Activated CD4-positive, alpha-beta T cell treated with anti-CD3 and anti-CD28 coated beads for 1 hour (primary cell): ENCODE results near the gene NCOA1.
"Not testable (repeated sequence)": the region's sequence is repeated elsewhere in the genome, so short reads cannot be mapped to it uniquely, and the experiment has no call there.

Experiments
- DNase-seq: peaks from one replicate; pipeline ENCODE4 v3.0.0-alpha.2; 2020

NCOA1 gene

DNA sequence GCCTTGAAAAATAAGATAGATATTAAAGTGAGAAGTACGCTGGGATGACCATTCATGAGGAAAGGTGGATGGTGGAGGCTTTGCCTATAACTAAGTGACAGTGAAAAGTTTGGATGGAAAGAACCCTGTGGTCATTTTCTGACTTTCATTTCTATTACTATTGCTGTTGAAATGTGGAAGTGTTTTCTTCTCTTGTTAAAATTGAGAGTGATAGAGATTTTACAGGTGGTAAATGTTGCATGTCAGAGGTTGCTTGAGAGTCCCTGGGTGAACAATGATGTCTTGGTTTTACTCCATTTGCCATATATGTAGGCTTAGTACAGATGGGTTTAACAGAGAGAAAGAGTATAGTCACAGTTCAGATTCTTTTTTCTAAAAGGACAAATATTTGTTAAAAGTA is 18.4 kb downstream of the NCOA1 start:
- DNase-seq = no peak

DNA sequence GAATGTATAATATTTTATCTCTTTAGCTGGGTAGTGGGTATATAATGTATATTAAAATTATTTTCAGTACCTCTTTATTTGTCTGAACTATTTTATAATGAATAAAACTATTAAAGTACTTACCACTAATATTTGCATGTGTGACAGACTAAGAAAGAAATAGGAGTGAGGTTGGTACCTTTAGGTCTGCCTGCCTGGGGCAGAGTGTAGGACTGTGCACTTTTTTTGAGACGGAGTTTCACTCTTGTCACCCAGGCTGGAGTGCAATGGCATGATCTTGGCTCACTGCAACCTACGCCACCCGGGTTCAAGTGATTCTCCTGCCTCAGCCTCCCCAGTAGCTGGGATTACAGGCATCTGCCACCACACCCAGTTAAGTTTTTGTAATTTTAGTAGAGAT is 18.8 kb downstream of the NCOA1 start:
- DNase-seq = no peak

DNA sequence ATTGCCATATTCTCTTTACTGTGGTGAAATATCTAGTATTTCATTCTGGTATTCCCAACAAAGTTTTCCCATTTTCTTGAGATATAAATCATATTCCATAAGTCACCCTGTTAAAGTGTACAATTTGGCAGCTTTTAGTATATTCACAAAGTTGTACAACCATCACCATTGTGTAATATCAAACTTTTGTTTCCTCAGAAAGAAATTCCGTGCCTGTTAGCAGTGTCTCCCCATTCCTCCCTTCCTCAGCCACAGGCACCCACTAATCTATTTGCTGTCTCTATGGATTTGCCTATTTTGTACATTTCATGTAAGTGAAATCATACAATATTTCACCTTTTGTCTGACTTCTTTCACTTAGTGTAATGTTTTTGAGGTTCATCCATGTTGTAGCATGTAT is 19.7 kb downstream of the NCOA1 start:
- DNase-seq = no peak

GRCh38 chr2:24511198-24511597 is 20.1 kb downstream of the NCOA1 start:
- DNase-seq = no peak

DNA sequence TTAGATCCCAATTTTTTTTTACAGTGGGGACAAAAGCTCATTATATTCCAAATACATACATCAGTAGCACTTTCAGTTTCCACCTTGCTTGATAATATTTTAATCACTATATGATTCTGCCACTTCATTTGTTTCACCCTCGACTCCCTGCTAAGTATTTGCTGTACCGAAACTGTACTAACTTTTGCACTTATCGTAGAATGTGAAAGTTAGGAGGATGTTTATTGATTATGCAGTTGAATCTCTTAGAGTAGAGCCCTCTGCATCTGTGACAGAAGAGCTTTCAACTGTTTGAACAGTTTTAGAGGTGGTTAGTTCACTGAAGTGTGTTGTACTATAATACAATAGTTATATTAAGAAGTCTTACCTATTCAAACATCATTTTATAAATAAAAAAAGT is 20.8 kb downstream of the NCOA1 start:
- DNase-seq = no peak

DNA sequence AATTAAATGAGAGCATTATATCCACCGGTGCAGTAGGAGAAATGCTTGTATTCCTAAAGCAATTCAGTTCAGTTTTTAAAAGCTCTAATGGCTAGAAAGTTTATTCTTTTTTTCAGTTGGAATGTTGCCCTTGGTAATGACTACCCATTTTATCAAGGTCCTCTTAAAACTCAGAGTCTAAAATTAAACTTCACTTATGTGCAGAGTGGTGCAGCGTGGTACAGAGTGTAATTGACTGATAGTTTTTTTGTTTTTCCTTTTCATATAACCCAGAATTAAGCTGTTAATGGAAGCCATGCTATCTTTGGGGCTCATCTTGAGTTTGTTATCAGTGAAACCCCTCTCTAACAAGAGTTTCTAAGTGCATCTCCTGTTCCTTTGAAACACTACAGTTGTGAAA is 21.4 kb downstream of the NCOA1 start:
- DNase-seq = no peak

DNA sequence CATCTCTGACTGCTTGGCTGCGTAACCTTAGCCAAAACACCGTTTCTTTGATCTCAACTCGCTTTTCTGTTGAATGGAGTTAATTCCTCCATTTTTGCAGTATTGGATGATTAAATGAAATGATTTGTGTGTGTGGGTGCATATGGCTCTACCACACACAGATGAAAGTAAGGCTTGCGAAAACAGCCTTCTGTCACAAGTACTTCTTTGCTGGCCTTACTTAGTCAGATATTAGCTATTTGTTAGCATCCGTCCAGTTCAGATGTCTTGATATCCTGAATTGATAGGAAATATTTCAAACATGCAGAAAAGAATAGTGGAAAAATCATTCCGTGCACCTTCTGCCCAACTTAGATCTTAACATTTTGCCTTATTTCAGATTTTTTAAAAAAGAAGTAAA is 21.8 kb downstream of the NCOA1 start:
- DNase-seq = no peak

DNA sequence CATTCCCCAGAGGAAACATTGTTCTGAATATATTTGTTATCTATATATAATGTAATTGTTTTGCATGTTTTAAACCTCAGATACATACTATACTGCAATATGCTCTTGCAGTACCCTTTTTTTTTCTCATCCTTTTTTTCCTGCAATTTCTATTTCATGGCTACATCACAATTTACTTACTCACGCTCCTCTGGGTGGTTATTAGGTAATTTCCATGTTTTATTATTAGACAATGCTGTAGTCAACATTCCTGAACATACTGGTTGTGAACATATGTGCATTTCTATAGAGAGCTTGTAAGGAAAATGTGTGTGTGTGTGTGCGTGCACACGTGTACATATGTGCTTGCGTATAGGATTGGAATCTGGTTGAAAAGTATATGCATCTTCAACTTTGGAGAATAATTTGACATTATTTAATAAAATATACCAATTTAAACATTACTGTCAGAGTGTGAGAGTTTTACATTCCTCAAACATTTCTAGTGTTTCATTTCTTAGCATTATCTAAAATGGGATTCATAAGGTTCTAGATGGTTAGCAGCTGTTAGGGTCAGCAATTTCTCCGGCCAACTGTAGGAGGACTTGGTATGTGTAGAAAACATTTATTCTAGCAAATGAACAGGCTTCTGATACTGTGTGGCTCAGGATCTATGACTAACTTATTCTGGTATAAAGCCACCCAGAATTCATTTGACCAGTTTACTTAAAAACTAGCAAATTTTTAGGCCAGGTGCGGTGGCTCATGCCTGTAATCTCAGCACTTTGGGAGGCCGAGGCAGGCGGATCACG is 22.4 kb downstream of the NCOA1 start:
- no peak for DNase-seq

- DNase-seq = no peak
These were observed 23.8 kb downstream of the NCOA1 start for GRCh38 chr2:24514820-24515219.

DNA sequence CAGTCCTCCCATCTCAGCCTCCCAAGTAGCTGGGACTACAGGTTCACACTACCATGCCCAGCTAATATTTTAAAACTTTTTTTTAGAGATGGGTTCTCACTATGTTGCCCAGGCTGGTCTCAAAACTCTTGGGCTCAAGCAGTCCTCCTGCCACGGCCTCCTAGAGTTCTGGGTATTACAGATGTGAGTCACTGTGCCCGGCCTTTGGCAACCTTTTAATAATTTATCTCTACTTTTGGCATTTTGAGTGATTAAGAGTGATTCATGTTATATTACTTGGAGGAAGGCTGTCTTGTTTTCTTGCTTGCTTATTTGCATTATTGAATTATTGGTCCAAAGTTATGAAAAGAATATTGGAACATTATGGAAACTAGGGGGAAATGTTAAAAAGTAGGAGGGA is 24.3 kb downstream of the NCOA1 start:
- DNase-seq = no peak

GRCh38 chr2:24515831-24516230 is 24.8 kb downstream of the NCOA1 start:
- no peak for DNase-seq

- DNase-seq = no peak
These were observed 26.2 kb downstream of the NCOA1 start for GRCh38 chr2:24517247-24517646.

- no peak for DNase-seq
These were observed 29.1 kb downstream of the NCOA1 start for GRCh38 chr2:24520175-24520574.

DNA sequence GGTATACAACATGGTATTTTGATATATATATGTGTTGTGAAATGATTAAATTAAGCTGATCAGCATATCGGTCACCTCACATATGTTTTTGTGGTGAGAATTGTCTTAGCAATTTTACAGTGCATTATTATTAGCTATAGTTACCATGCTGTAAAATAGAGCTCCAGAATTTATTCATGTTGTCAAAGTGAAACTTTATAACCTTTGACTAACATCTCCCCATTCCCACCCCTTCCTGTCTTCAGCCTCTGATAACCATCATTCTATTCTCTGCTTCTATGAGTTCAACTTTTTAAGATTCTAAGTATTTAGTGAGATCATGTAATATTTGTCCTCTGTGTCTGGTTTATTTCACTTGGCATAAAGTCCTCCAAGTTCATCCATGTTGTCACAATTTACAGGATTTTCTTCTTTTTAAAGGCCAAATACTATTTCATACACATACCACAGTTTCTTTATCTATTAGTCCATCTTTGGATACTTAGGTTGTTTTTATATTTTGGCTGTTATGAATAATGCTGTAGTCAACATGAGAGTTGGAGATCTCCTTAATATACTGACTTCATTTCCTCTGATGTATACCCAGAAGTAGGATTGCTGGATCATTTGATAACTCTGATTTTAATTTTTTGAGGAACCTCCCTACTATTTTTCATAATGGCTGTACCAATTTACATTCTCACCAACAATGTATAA is 30.3 kb downstream of the NCOA1 start:
- no peak for DNase-seq

GRCh38 chr2:24521975-24522639 is 31.1 kb downstream of the NCOA1 start:
- no peak for DNase-seq

GRCh38 chr2:24527536-24527935 is 36.5 kb downstream of the NCOA1 start:
- no peak for DNase-seq

DNA sequence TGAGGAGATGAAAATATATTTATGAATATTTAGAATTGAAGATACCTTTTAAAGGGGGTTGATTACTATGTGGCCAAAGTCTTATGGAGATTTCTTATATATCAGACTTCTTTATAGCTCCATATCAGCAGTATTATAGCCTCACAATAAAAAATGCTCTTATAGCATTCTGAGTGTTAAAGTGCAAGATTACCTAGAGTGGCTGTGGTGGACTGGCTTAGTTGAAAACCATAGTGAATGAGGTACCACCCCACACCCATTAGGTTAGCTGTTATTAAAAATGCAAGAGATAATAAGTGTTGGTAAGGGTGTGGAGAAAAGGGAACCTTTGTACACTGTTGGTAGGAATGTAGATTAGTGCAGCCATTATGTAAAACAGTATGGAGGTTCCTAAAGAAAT is 39.7 kb downstream of the NCOA1 start:
- DNase-seq = no peak

DNA sequence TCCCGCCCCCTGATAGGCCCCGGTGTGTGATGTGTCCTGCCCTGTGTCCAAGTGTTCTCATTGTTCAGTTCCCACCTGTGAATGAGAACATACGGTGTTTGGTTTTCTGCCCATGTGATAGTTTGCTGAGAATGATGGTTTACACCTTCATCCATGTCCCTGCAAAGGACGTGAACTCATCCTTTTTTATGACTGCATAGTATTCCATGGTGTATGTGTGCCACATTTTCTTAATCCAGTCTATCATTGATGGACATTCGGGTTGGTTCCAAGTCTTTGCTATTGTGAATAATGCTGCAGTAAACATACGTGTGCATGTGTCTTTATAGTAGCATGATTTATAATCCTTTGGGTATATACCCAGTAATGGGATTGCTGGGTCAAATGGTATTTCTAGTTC is 40.6 kb downstream of the NCOA1 start:
- DNase-seq = not testable (repeated sequence)

DNA sequence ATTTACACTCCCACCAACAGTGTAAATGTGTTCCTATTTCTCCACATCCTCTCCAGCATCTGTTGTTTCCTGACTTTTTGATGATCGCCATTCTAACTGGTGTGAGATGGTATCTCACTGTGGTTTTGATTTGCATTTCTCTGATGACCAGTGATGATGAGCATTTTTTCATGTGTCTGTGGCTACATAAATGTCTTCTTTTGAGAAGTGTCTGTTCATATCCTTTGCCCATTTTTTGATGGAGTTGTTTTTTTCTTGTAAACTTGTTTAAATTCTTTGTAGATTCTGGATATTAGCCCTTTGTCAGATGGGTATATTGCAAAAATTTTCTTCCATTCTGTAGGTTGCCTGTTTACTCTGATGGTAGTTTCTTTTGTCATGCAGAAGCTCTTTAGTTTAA is 41.0 kb downstream of the NCOA1 start:
- not testable (repeated sequence) for DNase-seq

DNA sequence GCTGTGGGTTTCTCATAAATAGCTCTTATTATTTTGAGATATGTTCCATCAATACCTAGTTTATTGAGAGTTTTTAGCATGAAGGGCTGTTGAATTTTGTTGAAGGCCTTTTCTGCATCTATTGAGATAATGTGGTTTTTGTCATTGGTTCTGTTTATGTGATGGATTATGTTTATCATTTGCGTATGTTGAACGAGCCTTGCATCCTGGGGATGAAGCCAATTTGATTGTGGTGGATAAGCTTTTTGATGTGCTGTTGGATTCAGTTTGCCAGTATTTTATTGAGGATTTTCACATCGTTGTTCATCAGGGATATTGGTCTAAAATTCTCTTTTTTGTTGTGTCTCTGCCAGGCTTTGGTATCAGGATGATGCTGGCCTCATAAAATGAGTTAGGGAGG is 42.5 kb downstream of the NCOA1 start:
- DNase-seq = not testable (repeated sequence)

DNA sequence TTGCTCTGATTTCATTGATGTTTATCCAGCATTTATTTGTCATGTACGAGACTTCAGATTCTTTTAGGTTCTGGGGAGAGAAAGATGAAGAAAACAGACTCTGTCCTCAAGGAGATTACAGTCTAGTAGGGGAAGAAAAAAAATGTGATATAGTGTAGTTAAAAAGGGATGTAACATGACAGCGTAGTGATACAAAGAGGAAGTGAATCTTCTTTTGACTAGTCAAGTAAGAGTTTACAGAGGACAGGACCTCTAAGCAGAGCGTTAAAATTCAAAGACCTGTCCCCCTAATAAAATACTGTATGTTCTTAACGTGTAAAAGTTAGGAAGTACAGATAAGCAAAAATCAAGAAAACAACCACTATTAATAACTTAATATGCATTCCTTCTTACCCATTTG is 47.7 kb downstream of the NCOA1 start:
- no peak for DNase-seq

- DNase-seq = no peak
These were observed 48.2 kb downstream of the NCOA1 start for GRCh38 chr2:24539258-24539657.

GRCh38 chr2:24540011-24540477 is 49.0 kb downstream of the NCOA1 start:
- DNase-seq = no peak

DNA sequence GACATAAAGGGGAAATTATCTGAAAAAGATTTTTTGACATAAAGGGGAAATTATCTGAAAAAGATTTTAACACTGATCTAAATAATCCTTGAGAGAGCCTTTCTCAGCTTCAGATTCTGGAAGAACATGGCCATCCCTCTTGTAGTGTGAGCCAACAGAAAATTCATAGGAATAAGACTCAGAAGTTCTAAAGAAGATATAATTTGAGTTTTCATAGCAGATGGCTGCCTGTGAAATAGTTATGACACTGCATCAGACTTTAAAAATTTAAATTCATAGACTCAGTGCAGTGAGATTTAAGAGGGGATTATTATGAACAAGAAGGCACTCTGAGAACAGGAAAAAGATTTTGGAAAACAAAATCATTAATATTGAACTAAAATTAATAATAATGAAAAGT is 50.6 kb downstream of the NCOA1 start:
- DNase-seq = no peak
